Peyer's patch (tissue), 4 donors: Measurements from ENCODE around the gene TOP1. TPM values are rescaled to one million over a fixed set of nuclear protein-coding genes. Genes with fewer than 3 reads are reported as not detected.

Experiments
- DNase-seq, 3 donors: peaks; one replicate each; pipeline ENCODE4 v3.0.0-alpha.2; 2017 to 2019
- H3K27ac ChIP-seq, 4 donors: fragments of 200-600 bp; sonication (generic); one replicate each; pipeline ENCODE4 v1.5.1; 2016 to 2019
- H3K27me3 ChIP-seq, 2 donors: fragments of 200-600 bp; sonication (generic); one replicate each; pipeline ENCODE4 v1.5.1; 2019
- H3K36me3 ChIP-seq, 3 donors: fragments of 200-600 bp; sonication (generic); one replicate each; pipeline ENCODE4 v1.5.1; 2016 to 2019
- H3K4me1 ChIP-seq, 4 donors: fragments of 200-600 bp; sonication (generic); one replicate each; pipeline ENCODE4 v1.5.1; 2016 to 2019
- H3K4me3 ChIP-seq, 4 donors: fragments of 200-600 bp; sonication (generic); 1 replicate in 3 of 4; 2 replicates in 1 of 4; pipeline ENCODE4 v1.5.1; 2016 to 2019; ENCODE audit warnings: mild to moderate bottlenecking in 1 of 4
- H3K9me3 ChIP-seq, 4 donors: fragments of 200-600 bp; sonication (generic); one replicate each; pipeline ENCODE4 v1.5.1; 2016 to 2019; ENCODE audit warnings: mild to moderate bottlenecking in 1 of 4
- POLR2A ChIP-seq, 2 donors: fragments of 450-650 bp; IDR thresholded peaks; one replicate each; pipeline ENCODE4 v1.5.1; 2017; ENCODE audit warnings: antibody characterized with exemption in 2 of 2, mild to moderate bottlenecking in 2 of 2, moderate library complexity in 2 of 2
- total RNA-seq, 4 donors: library from RNA; depleted of rRNA; stranded (reverse); fragments of >200 nt; gene quantifications; one replicate each; pipeline ENCODE4 v1.1.0, GENCODE V29; 2016
- TF ChIP-seq, protein P1 (sequence below), 6 experiments: fragments of 450-650 bp in 4 of 6; fragments of 200-600 bp in 2 of 6; sonication (generic) in 1 of 6; IDR thresholded peaks; one replicate each; pipeline ENCODE4 v1.5.1; 2017 to 2019; ENCODE audit warnings: antibody characterized with exemption in 6 of 6, mild to moderate bottlenecking in 3 of 6, moderate library complexity in 1 of 6

TOP1 gene
- total RNA-seq, 4 donors from 2014 or later: 34.4 to 72.6 (median 39.8) TPM

DNA sequence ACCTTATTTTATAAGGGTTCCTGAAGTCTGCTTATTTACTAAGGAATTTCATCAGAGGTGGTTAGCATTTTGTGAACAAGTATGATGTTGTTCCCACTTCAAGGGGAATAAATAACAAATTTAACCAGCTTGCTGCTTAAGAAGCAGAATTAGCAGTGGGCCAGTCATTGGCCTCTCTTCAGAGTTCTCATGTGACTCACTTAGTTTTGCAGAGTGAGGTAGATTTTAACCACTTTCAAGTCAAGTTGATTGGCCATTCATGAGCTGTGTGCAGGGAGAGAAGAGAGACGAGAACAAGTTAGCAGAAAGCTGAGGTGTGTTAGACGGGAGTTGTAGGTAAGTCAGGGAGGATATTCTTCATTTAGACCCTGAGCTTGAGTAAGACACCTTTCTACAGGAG is 18.1 kb downstream of the TOP1 start:
- H3K9me3 ChIP-seq: no peaks in the 10 kb centered on the region
- H3K27ac ChIP-seq: peak overlapping the region in 2 of 4 donors; percentile 69 to 72
- no peak overlapping the region for H3K4me3 ChIP-seq
- TF ChIP-seq, protein P1, sequence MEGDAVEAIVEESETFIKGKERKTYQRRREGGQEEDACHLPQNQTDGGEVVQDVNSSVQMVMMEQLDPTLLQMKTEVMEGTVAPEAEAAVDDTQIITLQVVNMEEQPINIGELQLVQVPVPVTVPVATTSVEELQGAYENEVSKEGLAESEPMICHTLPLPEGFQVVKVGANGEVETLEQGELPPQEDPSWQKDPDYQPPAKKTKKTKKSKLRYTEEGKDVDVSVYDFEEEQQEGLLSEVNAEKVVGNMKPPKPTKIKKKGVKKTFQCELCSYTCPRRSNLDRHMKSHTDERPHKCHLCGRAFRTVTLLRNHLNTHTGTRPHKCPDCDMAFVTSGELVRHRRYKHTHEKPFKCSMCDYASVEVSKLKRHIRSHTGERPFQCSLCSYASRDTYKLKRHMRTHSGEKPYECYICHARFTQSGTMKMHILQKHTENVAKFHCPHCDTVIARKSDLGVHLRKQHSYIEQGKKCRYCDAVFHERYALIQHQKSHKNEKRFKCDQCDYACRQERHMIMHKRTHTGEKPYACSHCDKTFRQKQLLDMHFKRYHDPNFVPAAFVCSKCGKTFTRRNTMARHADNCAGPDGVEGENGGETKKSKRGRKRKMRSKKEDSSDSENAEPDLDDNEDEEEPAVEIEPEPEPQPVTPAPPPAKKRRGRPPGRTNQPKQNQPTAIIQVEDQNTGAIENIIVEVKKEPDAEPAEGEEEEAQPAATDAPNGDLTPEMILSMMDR (IDR thresholded peaks at IDR 0.05): no peak
- TF ChIP-seq POLR2A (IDR thresholded peaks at IDR 0.05): no peak
- H3K27me3 ChIP-seq: no peaks in the 10 kb centered on the region
- peaks cover 0 to 60% (median 19%) of the 10 kb centered on the region in 4 donors for H3K4me1 ChIP-seq
- no peak for DNase-seq
- H3K36me3 ChIP-seq: no peaks in the 10 kb centered on the region

- Histone ChIP-seq H3K36me3 (no peaks in the 10 kb centered on the region), H3K27ac (peak overlapping the region; percentile 21 to 72 (median 50)), H3K9me3 (no peaks in the 10 kb centered on the region), H3K4me1 (peaks cover 0 to 67% (median 24%) of the 10 kb centered on the region in 4 donors), H3K4me3 (peak overlapping the region in 2 of 4 donors; percentile 35 to 45), H3K27me3 (no peaks in the 10 kb centered on the region)
- no peak for DNase-seq
- TF ChIP-seq POLR2A (IDR thresholded peaks at IDR 0.05): no peak
- TF ChIP-seq, protein P1 (IDR thresholded peaks at IDR 0.05): no peak
Observed at GRCh38 chr20:41047279-41047974, 18.8 kb downstream of the TOP1 start.

- Histone ChIP-seq H3K4me1 (peaks cover 0 to 72% (median 27%) of the 10 kb centered on the region in 4 donors), H3K27ac (peak overlapping the region; percentile 21 to 72 (median 50)), H3K9me3 (no peaks in the 10 kb centered on the region), H3K36me3 (no peaks in the 10 kb centered on the region), H3K4me3 (peak overlapping the region in 3 of 4 donors; percentile 19 to 45 (median 35)), H3K27me3 (no peaks in the 10 kb centered on the region)
- TF ChIP-seq, protein P1 (IDR thresholded peaks at IDR 0.05): no peak
- TF ChIP-seq POLR2A (IDR thresholded peaks at IDR 0.05): no peak
- DNase-seq: no peak
Observed at GRCh38 chr20:41047975-41048305, 19.3 kb downstream of the TOP1 start.

- peak overlapping the region in 3 of 4 donors; percentile 19 to 45 (median 35) for H3K4me3 ChIP-seq
- peaks cover 0 to 80% (median 28%) of the 10 kb centered on the region in 4 donors for H3K4me1 ChIP-seq
- no peak for DNase-seq
- H3K9me3 ChIP-seq: no peaks in the 10 kb centered on the region
- H3K27ac ChIP-seq: peak overlapping the region; percentile 21 to 72 (median 50)
- TF ChIP-seq, protein P1 (IDR thresholded peaks at IDR 0.05): no peak
- no peak for TF ChIP-seq POLR2A (IDR thresholded peaks at IDR 0.05)
- H3K36me3 ChIP-seq: no peaks in the 10 kb centered on the region
- H3K27me3 ChIP-seq: no peaks in the 10 kb centered on the region
Observed at GRCh38 chr20:41048461-41049301, 20.1 kb downstream of the TOP1 start.

GRCh38 chr20:41049451-41049850 is 20.8 kb downstream of the TOP1 start:
- no peaks in the 10 kb centered on the region for H3K27me3 ChIP-seq
- DNase-seq: no peak
- H3K27ac ChIP-seq: peak overlapping the region in 3 of 4 donors; percentile 31 to 72 (median 69)
- peaks cover 0 to 84% (median 28%) of the 10 kb centered on the region in 4 donors for H3K4me1 ChIP-seq
- H3K36me3 ChIP-seq: no peaks in the 10 kb centered on the region
- H3K9me3 ChIP-seq: peaks cover 0 to 3% (median 0%) of the 10 kb centered on the region in 4 donors
- TF ChIP-seq POLR2A (IDR thresholded peaks at IDR 0.05): no peak
- TF ChIP-seq, protein P1 (IDR thresholded peaks at IDR 0.05): no peak
- H3K4me3 ChIP-seq: peak overlapping the region in 1 of 4 donors; percentile 35
